GM21619 (cell line): ENCODE data around the gene PIWIL1.

ENCODE experiments used
- ATAC-seq: cut with Tn5 transposase; IDR thresholded peaks from one replicate; pipeline ENCODE4 v1.9.1; 2021; ENCODE audit not compliant: unreplicated experiment

PIWIL1 gene

GRCh38 chr12:130372936-130373335 is 35.2 kb downstream of the PIWIL1 start:
- ATAC-seq, result no peak

DNA sequence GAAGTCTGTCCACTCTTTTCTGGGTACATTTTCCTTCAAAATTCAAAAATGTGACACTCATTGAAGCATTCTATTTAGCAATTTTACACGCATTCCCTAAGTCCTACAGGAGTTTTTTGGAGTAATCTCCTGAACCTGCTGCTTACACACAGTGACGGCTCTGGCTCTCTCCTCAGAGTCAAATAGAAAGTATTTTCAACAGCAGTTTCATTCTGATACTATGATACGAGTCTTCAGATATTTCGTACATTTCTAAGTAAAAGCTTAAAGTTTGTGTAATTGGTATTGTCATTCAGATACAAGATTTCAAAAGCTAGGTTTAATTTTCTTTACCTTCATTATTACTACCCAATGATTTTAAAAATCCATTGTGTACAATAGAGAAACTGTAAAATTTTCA is 36.4 kb downstream of the PIWIL1 start:
- no peak for ATAC-seq

DNA sequence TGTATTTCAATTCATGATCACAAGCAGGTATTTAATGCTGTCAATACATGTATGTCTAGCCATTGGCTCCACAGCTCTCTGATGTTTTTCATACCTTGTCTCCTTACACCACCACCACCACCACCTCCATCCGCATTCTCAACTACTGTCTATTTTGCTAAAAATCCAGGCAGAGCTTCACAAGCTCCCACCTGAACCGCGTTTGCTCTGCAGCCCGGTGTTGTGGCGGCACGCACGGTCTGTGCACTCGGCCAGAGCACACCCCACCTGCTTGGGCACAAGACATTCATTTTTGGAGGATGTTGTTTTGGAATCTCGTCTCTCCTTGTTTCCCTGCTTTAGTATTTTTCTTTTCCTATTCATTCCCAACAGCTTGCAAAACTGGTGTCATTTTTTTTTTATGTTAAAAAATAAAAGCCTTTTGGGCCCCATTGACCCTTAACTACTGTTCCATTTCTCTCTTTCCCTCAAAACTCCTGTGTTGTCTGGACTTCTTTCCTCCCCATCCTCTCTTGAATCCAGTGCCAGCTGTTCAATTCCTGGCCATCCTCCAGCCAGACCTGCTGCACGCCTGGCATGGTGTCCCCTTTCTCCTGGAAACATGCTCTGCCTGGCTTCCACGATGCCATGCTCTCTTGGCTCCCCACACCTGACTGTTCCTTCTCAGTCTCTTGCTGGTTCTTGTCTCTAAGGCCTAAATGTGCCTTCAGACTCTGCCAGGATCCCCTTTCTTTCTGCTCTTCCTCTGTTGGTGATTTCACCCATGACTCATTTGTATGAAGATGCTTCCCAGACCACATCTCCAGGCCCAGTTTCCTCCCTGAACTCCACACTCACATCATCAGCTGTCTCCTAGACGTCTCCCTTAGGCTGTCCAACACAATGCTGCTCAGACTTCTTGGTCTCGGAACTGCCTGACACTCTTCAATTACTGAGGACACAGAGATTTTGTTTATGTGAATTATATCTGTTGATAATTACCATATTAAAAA is 37.9 kb downstream of the PIWIL1 start:
- no peak for ATAC-seq

- no peak for ATAC-seq
Measured at GRCh38 chr12:130382818-130383217, 45.1 kb downstream of the PIWIL1 start.

- no peak for ATAC-seq
Measured at GRCh38 chr12:130384234-130384633, 46.5 kb downstream of the PIWIL1 start.

GRCh38 chr12:130385193-130385592 is 47.5 kb downstream of the PIWIL1 start:
- no peak for ATAC-seq

- no peak for ATAC-seq
Measured at GRCh38 chr12:130391186-130391585, 53.5 kb downstream of the PIWIL1 start.

DNA sequence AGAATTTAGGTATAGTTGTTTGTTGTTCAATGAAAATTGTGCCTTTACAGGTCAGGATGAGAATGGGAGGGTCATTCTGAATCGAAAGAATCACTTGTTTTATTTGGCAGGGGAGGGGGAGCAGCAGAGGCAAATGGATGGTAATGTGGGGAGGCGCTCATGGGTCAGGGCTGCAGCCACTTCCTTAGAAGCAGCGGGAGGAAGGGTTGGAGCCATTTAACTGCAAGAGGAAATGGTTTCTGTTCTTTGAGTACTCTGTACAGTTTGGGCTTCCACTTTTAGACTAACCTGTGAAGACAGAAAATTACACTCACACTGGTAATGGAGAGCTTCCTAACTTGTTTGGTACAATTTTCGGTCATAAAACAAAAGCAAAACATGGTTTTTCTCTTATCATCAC is 57.2 kb downstream of the PIWIL1 start:
- no peak for ATAC-seq

GRCh38 chr12:130396667-130397066 is 59.0 kb downstream of the PIWIL1 start:
- no peak for ATAC-seq

GRCh38 chr12:130398100-130398848 is 60.6 kb downstream of the PIWIL1 start:
- no peak for ATAC-seq

DNA sequence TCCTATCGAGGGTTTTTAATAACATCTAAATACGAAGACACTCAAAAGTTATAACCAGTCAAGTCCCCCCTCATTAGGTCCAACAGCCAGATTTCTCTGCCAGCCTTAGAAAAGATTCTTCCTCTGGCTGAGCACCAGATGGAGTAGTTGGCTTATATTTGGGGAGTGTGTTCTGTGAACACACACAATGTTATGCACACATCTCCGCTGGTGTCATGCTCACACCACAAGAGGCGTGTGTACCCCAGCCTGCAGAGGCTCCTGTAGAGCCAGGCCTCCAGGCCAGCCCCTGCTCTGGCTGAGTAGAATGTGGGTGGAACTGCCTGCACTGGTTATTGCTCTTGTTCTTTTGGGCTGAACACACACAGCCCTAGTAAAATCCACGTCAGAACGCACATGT is 64.0 kb downstream of the PIWIL1 start:
- ATAC-seq, result no peak

DNA sequence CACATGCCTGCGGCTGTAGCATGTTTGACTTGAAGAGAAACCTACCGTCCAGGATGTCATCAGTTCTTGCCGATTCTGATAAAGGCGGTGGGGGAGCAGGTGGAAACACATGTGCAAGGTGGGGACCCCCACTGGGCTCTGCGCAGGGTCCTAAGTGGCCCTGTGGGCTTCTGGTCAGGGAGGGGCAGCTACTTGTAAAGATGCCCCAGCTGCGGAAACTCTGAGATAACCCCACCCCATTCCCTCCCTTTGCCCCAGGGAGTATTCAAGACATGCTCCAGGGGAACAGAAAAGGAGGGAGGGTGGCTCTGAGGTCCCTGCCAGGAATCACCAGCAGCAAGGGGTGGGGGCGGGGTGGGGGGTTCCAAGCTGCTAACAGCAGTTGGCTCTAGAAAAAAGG is 67.6 kb downstream of the PIWIL1 start:
- no peak for ATAC-seq

- ATAC-seq, result no peak
Measured at GRCh38 chr12:130412384-130412783, 74.7 kb downstream of the PIWIL1 start.

GRCh38 chr12:130413909-130414308 is 76.2 kb downstream of the PIWIL1 start:
- ATAC-seq, result no peak

GRCh38 chr12:130414381-130414780 is 76.7 kb downstream of the PIWIL1 start:
- ATAC-seq, result no peak

DNA sequence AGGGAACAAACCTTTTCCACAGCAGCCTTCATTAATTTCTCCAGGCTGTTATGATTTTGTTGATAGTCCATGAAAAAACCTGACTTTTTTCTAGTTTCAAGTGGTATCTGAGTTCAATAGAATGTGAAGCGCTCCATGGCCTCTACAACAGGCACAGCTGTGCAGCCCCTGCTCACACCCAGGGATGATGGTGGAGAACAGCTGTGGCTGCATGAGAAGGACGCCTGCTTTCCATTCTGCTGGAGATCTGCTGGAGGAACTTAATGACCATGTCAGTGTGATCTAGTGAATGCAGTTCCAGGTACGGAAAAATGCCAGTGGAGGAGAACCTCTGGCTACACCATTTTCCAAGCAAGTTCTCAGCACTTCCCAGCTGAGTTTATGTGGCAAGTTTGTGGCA is 80.6 kb downstream of the PIWIL1 start:
- no peak for ATAC-seq

DNA sequence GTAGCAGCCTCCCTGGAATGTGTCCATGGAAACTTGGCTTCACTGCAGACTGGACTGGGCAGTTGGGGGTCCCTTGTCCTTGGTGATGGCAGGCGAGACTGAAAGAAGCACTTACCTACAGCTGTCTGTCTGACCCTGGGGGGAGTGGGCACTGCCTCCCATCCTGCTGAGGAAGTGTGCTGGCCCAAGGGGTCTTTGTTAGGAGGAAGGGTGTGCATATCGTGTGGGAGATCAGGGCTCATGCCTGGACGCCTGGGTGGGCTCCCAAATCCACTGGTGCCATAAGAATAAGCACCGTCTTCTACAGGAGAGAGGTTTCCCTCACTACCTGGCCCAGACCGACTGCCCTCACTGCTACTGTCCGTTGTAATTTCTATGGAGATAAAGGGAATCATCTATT is 81.4 kb downstream of the PIWIL1 start:
- no peak for ATAC-seq

DNA sequence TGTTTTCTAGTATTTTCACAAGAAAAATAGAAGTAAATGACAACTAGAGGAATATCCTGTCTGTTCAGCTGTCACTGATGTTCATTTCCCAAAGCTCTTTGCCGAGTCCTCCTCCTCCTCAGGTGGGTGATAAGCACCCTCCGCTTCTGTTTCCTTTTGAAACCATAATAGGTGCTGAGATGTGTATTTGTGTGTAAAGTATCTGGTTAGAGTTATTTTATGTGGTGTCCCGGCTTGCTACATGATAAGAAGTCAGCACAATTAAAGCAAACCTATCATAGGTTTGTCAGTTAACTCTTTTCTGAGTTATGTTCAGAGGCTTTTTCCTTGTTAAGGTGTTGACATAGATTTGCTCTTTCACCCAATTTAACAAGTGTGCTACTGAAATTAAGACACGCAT is 82.4 kb downstream of the PIWIL1 start:
- ATAC-seq, result no peak

DNA sequence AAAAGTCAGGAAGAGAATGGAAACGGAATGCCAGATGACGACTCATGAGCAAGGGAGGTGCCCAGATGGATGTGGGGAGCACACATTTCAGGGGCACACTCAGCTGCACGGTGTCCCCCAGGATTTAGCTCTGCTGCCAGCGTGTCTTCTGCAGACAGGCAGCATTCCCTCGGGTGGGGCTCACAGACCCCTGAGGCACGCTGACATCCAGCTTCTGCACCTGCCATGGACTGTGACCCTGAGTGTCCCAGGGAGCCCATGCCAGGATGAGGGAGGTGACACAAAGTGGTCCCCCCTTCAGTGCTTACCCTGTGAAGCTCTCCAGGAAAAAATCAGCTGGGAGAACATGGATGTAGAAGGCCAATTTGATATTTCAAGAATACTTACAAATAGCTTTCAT is 84.2 kb downstream of the PIWIL1 start:
- no peak for ATAC-seq
